HL-60 (cell line): ENCODE data around the gene FOLR2.
"Not testable (repeated sequence)": the region's sequence is repeated elsewhere in the genome, so short reads cannot be mapped to it uniquely, and the experiment has no call there.

Experiments
- DNase-seq, 2 experiments: peaks; one replicate each; pipeline ENCODE4 v3.0.0-alpha.2; 2010 to 2020; ENCODE audit warnings: low read depth in 1 of 2, low spot score in 1 of 2
- H3K27ac ChIP-seq: fragments of 250-450 bp; sonication (Bioruptor Pico); replicated peaks from 2 replicates; pipeline ENCODE4 v1.5.1; 2020; ENCODE audit warnings: mild to moderate bottlenecking, moderate library complexity
- H3K27me3 ChIP-seq: fragments of 250-450 bp; sonication (Bioruptor Pico); 2 replicates; pipeline ENCODE4 v1.5.1; 2021; ENCODE audit warnings: mild to moderate bottlenecking, moderate library complexity; ENCODE audit not compliant: insufficient read depth, poor library complexity, severe bottlenecking
- H3K4me3 ChIP-seq: replicated peaks from 2 replicates; pipeline ENCODE4 v1.5.1; 2011; ENCODE audit warnings: mild to moderate bottlenecking, control low read depth, low read length; ENCODE audit not compliant: insufficient read depth
- GABPA ChIP-seq: IDR thresholded peaks from 2 replicates; pipeline ENCODE4 v1.6.1; 2012; ENCODE audit warnings: low read depth
- POLR2AphosphoS5 ChIP-seq: IDR thresholded peaks from 2 replicates; pipeline ENCODE4 v1.6.1; 2012; ENCODE audit warnings: low read depth
- SPI1 ChIP-seq: IDR thresholded peaks from 2 replicates; pipeline ENCODE4 v1.6.1; 2012; ENCODE audit warnings: low read depth, mild to moderate bottlenecking, borderline replicate concordance
- TF ChIP-seq, protein P1 (sequence below): IDR thresholded peaks from one replicate; pipeline ENCODE4 v1.5.1; 2011; ENCODE audit warnings: low read length, control low read depth, inconsistent platforms; ENCODE audit not compliant: insufficient read depth
- TF ChIP-seq, protein P2 (sequence below): IDR thresholded peaks from 2 replicates; pipeline ENCODE4 v1.6.1; 2012; ENCODE audit warnings: low read depth; ENCODE audit not compliant: insufficient replicate concordance

The FOLR2 gene

DNA sequence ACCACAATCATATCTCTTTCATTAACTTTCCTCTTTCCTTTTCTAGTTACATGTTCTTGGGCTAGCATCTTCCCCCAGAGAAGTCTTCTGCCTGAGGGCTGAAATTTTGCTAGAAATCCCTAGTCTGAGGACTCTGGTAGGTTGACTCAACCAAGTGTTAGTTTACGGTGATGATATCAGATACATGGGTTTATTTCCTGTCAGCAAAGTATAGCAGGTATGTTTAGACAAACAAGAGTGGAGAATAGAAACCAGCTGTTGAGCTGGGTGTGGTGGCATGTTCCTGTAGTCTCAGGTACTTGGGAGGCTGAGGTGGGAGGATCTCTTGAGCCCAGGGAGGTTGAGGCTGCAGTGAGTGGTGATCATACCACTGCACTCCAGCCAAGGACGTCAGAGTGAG, 13.4 kb upstream of the FOLR2 start:
- TF ChIP-seq GABPA = no peak
- TF ChIP-seq, protein P1, sequence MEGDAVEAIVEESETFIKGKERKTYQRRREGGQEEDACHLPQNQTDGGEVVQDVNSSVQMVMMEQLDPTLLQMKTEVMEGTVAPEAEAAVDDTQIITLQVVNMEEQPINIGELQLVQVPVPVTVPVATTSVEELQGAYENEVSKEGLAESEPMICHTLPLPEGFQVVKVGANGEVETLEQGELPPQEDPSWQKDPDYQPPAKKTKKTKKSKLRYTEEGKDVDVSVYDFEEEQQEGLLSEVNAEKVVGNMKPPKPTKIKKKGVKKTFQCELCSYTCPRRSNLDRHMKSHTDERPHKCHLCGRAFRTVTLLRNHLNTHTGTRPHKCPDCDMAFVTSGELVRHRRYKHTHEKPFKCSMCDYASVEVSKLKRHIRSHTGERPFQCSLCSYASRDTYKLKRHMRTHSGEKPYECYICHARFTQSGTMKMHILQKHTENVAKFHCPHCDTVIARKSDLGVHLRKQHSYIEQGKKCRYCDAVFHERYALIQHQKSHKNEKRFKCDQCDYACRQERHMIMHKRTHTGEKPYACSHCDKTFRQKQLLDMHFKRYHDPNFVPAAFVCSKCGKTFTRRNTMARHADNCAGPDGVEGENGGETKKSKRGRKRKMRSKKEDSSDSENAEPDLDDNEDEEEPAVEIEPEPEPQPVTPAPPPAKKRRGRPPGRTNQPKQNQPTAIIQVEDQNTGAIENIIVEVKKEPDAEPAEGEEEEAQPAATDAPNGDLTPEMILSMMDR = no peak
- no peak for TF ChIP-seq SPI1
- Histone ChIP-seq H3K4me3 (no peak overlapping the region), H3K27me3 (no peaks in the 10 kb centered on the region), H3K27ac (no peak overlapping the region)
- no peak for DNase-seq

DNA sequence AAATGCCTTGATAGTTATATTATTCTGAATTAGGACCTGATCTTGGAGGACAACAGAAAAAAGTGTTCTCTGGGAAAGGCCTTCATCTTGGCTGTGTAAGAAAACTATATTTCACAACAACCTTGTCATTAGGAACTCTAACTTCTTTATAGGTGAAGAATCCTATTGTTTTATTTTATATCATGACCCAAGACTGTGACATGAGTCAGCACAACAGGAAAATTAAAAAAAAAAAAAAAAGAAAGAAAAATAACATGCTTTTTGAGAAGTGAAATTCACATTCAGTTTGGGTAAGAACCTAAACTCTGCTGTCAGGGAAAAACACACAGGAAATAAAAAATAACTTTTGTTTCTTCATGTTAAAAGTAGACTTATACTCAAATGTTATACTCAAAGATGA, 11.7 kb upstream of the FOLR2 start:
- Histone ChIP-seq H3K27ac (no peak overlapping the region), H3K27me3 (no peaks in the 10 kb centered on the region), H3K4me3 (no peak overlapping the region)
- no peak for DNase-seq
- TF ChIP-seq, protein P2, sequence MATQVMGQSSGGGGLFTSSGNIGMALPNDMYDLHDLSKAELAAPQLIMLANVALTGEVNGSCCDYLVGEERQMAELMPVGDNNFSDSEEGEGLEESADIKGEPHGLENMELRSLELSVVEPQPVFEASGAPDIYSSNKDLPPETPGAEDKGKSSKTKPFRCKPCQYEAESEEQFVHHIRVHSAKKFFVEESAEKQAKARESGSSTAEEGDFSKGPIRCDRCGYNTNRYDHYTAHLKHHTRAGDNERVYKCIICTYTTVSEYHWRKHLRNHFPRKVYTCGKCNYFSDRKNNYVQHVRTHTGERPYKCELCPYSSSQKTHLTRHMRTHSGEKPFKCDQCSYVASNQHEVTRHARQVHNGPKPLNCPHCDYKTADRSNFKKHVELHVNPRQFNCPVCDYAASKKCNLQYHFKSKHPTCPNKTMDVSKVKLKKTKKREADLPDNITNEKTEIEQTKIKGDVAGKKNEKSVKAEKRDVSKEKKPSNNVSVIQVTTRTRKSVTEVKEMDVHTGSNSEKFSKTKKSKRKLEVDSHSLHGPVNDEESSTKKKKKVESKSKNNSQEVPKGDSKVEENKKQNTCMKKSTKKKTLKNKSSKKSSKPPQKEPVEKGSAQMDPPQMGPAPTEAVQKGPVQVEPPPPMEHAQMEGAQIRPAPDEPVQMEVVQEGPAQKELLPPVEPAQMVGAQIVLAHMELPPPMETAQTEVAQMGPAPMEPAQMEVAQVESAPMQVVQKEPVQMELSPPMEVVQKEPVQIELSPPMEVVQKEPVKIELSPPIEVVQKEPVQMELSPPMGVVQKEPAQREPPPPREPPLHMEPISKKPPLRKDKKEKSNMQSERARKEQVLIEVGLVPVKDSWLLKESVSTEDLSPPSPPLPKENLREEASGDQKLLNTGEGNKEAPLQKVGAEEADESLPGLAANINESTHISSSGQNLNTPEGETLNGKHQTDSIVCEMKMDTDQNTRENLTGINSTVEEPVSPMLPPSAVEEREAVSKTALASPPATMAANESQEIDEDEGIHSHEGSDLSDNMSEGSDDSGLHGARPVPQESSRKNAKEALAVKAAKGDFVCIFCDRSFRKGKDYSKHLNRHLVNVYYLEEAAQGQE = no peak
- no peak for TF ChIP-seq SPI1
- TF ChIP-seq, protein P1 = no peak
- TF ChIP-seq GABPA = no peak
- no peak for TF ChIP-seq POLR2AphosphoS5

DNA sequence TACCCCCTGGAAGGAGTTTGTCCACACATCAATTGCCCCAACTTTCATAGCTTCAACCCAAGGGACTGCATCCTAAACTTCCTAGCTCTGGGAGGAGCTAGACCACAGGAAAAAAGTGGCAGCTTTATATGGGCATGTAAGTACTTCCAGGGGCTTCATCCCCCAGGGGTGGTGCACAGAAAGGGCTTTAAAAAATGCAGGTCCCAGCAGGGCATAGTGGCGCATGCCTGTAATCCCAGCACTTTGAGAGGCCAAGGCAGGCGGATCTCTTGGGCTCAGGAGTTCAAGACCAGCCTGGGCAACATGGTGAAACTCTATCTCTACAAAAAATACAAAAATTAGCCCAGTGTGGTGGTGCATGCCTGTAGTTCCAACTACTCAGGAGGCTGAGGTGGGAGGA, 9.8 kb upstream of the FOLR2 start:
- DNase-seq, H3K27me3 ChIP-seq, H3K27ac ChIP-seq, H3K4me3 ChIP-seq: not testable (repeated sequence)

DNA sequence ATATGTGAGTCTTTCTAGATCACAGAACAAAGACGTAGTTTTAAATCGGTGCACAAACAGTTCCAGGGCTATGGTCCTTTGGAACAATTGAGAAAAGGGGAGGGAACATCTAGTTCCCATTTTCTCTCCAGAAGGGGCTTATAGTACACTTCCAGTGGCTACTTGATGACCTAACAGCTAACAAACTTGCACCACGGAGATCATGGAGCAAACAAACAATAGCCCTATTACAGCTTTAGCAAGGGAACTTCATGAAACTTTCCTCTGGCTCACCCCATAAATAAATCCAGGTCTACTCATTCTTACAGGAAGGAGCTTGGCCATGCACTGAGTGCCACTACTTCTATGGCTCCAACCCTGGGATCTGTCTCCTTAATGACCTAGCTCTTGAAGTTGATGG, 8.3 kb upstream of the FOLR2 start:
- TF ChIP-seq, protein P1 = no peak
- no peak for TF ChIP-seq POLR2AphosphoS5
- TF ChIP-seq GABPA = no peak
- TF ChIP-seq, protein P2 = no peak
- no peak for TF ChIP-seq SPI1
- DNase-seq = no peak

More for the DNA sequence above, 8.3 kb upstream of the FOLR2 start:
- Histone ChIP-seq H3K4me3 (no peak overlapping the region), H3K27me3 (no peaks in the 10 kb centered on the region), H3K27ac (no peak overlapping the region)
